Loucy (cell line): ENCODE results near the gene CNDP2.

ENCODE experiments used
- H2AFZ ChIP-seq: fragments of 200-600 bp; sonication (generic); 2 replicates; pipeline ENCODE4 v1.6.0; 2016; ENCODE audit warnings: antibody characterized with exemption, mild to moderate bottlenecking, low read length, moderate library complexity
- H3F3A ChIP-seq: fragments of 200-600 bp; 2 replicates; pipeline ENCODE4 v1.6.0; 2016; ENCODE audit warnings: antibody characterized with exemption, low read depth, mild to moderate bottlenecking
- H3K27me3 ChIP-seq: fragments of 200-600 bp; sonication (generic); 2 replicates; pipeline ENCODE4 v1.6.1; 2014; ENCODE audit warnings: low read length, mild to moderate bottlenecking; ENCODE audit not compliant: insufficient read depth, poor library complexity, severe bottlenecking
- H3K36me3 ChIP-seq: fragments of 200-600 bp; sonication (generic); 2 replicates; pipeline ENCODE4 v1.6.1; 2016; ENCODE audit warnings: low read length; ENCODE audit not compliant: insufficient read depth
- H3K4me1 ChIP-seq: fragments of 200-600 bp; sonication (generic); 2 replicates; pipeline ENCODE4 v1.5.1; 2014; ENCODE audit warnings: low read length, mild to moderate bottlenecking; ENCODE audit not compliant: insufficient read depth, poor library complexity, severe bottlenecking
- H3K4me2 ChIP-seq: fragments of 200-600 bp; sonication (generic); 2 replicates; pipeline ENCODE4 v1.6.0; 2014; ENCODE audit warnings: antibody characterized with exemption, low read length, low read depth, mild to moderate bottlenecking; ENCODE audit not compliant: poor library complexity, severe bottlenecking
- H3K4me3 ChIP-seq: fragments of 200-600 bp; sonication (generic); 2 replicates; pipeline ENCODE4 v1.5.1; 2014; ENCODE audit warnings: low read length, mild to moderate bottlenecking, mixed read lengths; ENCODE audit not compliant: poor library complexity, severe bottlenecking
- H3K79me2 ChIP-seq: fragments of 200-600 bp; sonication (generic); 2 replicates; pipeline ENCODE4 v1.6.1; 2014; ENCODE audit warnings: low read length; ENCODE audit not compliant: insufficient read depth
- H3K9ac ChIP-seq: fragments of 200-600 bp; sonication (generic); 2 replicates; pipeline ENCODE4 v1.6.0; 2014; ENCODE audit warnings: mild to moderate bottlenecking, low read depth, low read length, moderate library complexity; ENCODE audit not compliant: poor library complexity, severe bottlenecking
- H3K9me2 ChIP-seq: fragments of 200-600 bp; sonication (generic); replicated peaks from 2 replicates; pipeline ENCODE4 v1.6.1; 2016; ENCODE audit warnings: low read depth, low read length, mixed read lengths
- H3K9me3 ChIP-seq: fragments of 200-600 bp; sonication (generic); 2 replicates; pipeline ENCODE4 v1.6.1; 2014; ENCODE audit warnings: mild to moderate bottlenecking, antibody characterized with exemption, low read length, low read depth; ENCODE audit not compliant: insufficient read depth
- H4K20me1 ChIP-seq: fragments of 200-600 bp; sonication (generic); 2 replicates; pipeline ENCODE4 v1.6.0; 2014; ENCODE audit warnings: antibody characterized with exemption, low read length, mild to moderate bottlenecking; ENCODE audit not compliant: insufficient read depth, poor library complexity, severe bottlenecking
- EZH2phosphoT487 ChIP-seq: fragments of 200-600 bp; IDR thresholded peaks from 2 replicates; pipeline ENCODE4 v1.6.1; 2018; ENCODE audit warnings: antibody characterized with exemption, mild to moderate bottlenecking, moderate library complexity, borderline replicate concordance
- TF ChIP-seq, protein P1 (sequence below): fragments of 200-600 bp; sonication (generic); conservative IDR thresholded peaks from 2 replicates; pipeline ENCODE4 v1.5.1; 2014; ENCODE audit warnings: mild to moderate bottlenecking, antibody characterized with exemption, low read length

Gene CNDP2

DNA sequence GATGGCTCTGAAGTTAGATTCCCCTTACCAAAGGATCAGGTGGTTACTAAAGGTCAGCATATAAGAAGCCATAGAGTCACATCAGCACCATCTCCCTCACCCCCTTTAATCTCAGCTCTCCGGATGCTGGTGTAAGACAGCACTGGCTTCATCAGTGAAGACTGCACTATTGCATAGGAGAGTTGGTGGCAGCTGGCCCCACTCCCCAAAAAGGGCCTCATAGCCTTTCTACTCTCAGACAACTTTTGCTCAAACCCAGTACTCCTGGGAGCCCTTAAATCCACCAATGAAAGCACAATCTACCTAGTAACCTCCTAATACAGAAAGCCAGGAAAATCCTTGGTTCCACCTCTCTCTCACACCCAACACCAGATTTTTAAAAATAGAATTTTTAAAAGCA lies 32.2 kb upstream of the CNDP2 start:
- H3K36me3 ChIP-seq: no peaks in the 10 kb centered on the region

DNA sequence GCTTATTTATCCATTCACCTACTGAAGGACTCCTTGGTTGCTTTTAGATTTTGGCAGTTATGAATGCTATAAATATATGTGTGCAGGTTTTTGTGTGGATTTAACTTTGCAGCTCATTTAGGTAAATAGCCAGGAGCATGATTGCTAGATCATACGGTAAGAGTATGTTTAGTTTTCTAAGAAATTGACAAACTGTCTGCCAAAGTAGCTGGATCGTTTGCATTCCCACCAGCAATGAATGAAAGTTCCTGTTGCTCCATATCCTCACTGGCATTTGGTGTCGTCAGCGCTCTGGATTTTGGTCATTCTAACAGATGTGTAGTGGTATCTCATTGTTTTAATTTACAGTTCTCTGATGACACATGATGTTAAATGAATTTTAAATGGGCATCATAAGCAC lies 30.4 kb upstream of the CNDP2 start:
- Histone ChIP-seq H3K9ac (no peak overlapping the region), H3K79me2 (no peaks in the 10 kb centered on the region), H3K9me3 (no peaks in the 10 kb centered on the region), H3K9me2 (no peaks in the 10 kb centered on the region), H2AFZ (no peak overlapping the region), H3K4me3 (no peak overlapping the region), H3K4me2 (no peak overlapping the region), H4K20me1 (no peaks in the 10 kb centered on the region), H3K4me1 (no peaks in the 10 kb centered on the region), H3K36me3 (no peaks in the 10 kb centered on the region), H3F3A (no peaks in the 10 kb centered on the region), H3K27me3 (no peaks in the 10 kb centered on the region)
- no peak for TF ChIP-seq EZH2phosphoT487
- TF ChIP-seq, protein P1, sequence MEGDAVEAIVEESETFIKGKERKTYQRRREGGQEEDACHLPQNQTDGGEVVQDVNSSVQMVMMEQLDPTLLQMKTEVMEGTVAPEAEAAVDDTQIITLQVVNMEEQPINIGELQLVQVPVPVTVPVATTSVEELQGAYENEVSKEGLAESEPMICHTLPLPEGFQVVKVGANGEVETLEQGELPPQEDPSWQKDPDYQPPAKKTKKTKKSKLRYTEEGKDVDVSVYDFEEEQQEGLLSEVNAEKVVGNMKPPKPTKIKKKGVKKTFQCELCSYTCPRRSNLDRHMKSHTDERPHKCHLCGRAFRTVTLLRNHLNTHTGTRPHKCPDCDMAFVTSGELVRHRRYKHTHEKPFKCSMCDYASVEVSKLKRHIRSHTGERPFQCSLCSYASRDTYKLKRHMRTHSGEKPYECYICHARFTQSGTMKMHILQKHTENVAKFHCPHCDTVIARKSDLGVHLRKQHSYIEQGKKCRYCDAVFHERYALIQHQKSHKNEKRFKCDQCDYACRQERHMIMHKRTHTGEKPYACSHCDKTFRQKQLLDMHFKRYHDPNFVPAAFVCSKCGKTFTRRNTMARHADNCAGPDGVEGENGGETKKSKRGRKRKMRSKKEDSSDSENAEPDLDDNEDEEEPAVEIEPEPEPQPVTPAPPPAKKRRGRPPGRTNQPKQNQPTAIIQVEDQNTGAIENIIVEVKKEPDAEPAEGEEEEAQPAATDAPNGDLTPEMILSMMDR: no peak

More for the DNA sequence above, 32.2 kb upstream of the CNDP2 start:
- H3K9me3 ChIP-seq: no peaks in the 10 kb centered on the region
- H3K79me2 ChIP-seq: no peaks in the 10 kb centered on the region
- TF ChIP-seq EZH2phosphoT487: no peak
- TF ChIP-seq, protein P1: no peak
- H3K4me3 ChIP-seq: no peak overlapping the region
- no peaks in the 10 kb centered on the region for H4K20me1 ChIP-seq
- no peaks in the 10 kb centered on the region for H3K9me2 ChIP-seq
- no peaks in the 10 kb centered on the region for H3K27me3 ChIP-seq
- H3F3A ChIP-seq: no peaks in the 10 kb centered on the region
- H3K9ac ChIP-seq: no peak overlapping the region
- H2AFZ ChIP-seq: no peak overlapping the region
- H3K4me2 ChIP-seq: no peak overlapping the region
- H3K4me1 ChIP-seq: no peaks in the 10 kb centered on the region

DNA sequence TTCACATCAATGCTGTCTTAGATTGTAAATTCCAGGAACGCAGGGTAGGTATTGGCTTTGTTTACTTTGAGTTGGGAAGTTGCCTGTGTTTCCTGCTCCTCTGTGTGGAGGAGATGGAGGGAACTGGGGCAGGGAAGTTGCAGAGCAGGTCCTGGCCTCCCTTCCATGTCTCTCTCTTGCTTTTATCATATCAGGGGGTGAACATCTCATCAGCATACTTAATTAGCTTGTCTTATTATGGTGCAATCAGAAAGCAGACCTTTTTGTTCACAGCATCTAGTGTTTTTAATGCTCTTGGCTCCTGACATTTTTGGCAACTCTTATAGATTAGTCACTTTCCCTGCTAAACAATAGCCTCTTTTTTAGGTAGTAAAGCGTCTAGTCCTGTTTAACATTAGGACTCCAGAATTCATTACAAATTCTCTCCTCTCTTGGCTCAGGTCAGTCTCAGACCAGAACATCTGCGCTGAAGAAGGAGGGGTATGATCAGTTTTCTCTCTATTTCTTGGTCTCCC lies 27.6 kb upstream of the CNDP2 start:
- H3K4me1 ChIP-seq: no peaks in the 10 kb centered on the region

More for the DNA sequence above, 27.6 kb upstream of the CNDP2 start:
- H3K36me3 ChIP-seq: no peaks in the 10 kb centered on the region
- no peak overlapping the region for H2AFZ ChIP-seq
- no peak overlapping the region for H3K4me2 ChIP-seq
- H4K20me1 ChIP-seq: no peaks in the 10 kb centered on the region
- H3K79me2 ChIP-seq: no peaks in the 10 kb centered on the region
- no peaks in the 10 kb centered on the region for H3K9me3 ChIP-seq
- no peak overlapping the region for H3K4me3 ChIP-seq
- H3F3A ChIP-seq: no peaks in the 10 kb centered on the region
- no peak for TF ChIP-seq EZH2phosphoT487
- TF ChIP-seq, protein P1: no peak
- H3K27me3 ChIP-seq: no peaks in the 10 kb centered on the region
- H3K9ac ChIP-seq: no peak overlapping the region
- H3K9me2 ChIP-seq: no peaks in the 10 kb centered on the region
